ENCODE data around the gene CPSF3.

- TF ChIP-seq, protein P1, sequence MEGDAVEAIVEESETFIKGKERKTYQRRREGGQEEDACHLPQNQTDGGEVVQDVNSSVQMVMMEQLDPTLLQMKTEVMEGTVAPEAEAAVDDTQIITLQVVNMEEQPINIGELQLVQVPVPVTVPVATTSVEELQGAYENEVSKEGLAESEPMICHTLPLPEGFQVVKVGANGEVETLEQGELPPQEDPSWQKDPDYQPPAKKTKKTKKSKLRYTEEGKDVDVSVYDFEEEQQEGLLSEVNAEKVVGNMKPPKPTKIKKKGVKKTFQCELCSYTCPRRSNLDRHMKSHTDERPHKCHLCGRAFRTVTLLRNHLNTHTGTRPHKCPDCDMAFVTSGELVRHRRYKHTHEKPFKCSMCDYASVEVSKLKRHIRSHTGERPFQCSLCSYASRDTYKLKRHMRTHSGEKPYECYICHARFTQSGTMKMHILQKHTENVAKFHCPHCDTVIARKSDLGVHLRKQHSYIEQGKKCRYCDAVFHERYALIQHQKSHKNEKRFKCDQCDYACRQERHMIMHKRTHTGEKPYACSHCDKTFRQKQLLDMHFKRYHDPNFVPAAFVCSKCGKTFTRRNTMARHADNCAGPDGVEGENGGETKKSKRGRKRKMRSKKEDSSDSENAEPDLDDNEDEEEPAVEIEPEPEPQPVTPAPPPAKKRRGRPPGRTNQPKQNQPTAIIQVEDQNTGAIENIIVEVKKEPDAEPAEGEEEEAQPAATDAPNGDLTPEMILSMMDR (conservative IDR thresholded peaks at IDR 0.05): no peak
- no peak for TF ChIP-seq ZFX (IDR thresholded peaks at IDR 0.05)
Measured at GRCh38 chr2:9412781-9413180, 10.7 kb upstream of the CPSF3 start.
